GM23248 (cell line): ENCODE data around the gene ZNF544.

Experiments used
- EZH2 ChIP-seq: fragments of 200-600 bp; sonication (generic); IDR thresholded peaks from 2 replicates; pipeline ENCODE4 v1.6.1; 2018; ENCODE audit warnings: antibody characterized with exemption, mild to moderate bottlenecking; ENCODE audit not compliant: insufficient read depth, poor library complexity, severe bottlenecking
- EZH2phosphoT487 ChIP-seq: fragments of 200-600 bp; sonication (generic); IDR thresholded peaks from 2 replicates; pipeline ENCODE4 v1.6.1; 2018; ENCODE audit warnings: antibody characterized with exemption, moderate library complexity, mild to moderate bottlenecking, low read depth; ENCODE audit not compliant: insufficient read depth

DNA sequence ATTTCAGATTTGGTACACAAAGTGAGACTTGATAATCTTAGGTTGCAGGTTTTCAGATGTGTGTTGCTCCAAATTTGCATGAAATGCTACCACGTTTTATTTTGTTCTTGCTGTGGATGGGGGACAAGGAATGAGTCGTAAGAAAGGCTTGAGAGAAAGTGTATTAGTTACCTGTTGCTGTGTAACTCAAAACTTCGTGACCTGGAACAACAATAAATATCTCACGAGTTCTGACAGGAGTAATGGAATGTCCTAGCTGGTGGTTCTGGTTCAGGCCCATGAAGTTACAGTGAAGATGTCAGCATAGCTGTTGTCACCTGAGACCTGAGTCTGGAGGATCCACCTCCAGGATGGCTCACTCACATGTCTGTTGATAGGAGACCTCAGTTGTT lies 51.2 kb downstream of the ZNF544 start:
- TF ChIP-seq EZH2phosphoT487, result no peak
- no peak for TF ChIP-seq EZH2
